SK-N-SH treated with all-trans-retinoic acid at 6 μM for 48 hours (cell line): ENCODE data around the gene SPACA6.

Source experiments
- ARNTL ChIP-seq: fragments of 450-650 bp; formaldehyde crosslinking; IDR thresholded peaks from 2 replicates; pipeline ENCODE4 v1.5.0; 2020; ENCODE audit warnings: low read depth, mild to moderate bottlenecking, moderate library complexity, borderline replicate concordance
- BACH2 ChIP-seq: fragments of 250-450 bp; sonication (Bioruptor Pico); IDR thresholded peaks from 2 replicates; pipeline ENCODE4 v1.9.0; 2021; ENCODE audit warnings: mild to moderate bottlenecking, borderline replicate concordance
- CSDC2 ChIP-seq: fragments of 250-450 bp; sonication (Bioruptor Pico); IDR thresholded peaks from 2 replicates; pipeline ENCODE4 v1.5.0; 2020; ENCODE audit warnings: mild to moderate bottlenecking, moderate library complexity
- ISL1 ChIP-seq: fragments of 250-450 bp; sonication (Bioruptor Pico); IDR thresholded peaks from 2 replicates; pipeline ENCODE4 v2.1.2; 2022; ENCODE audit warnings: mild to moderate bottlenecking, moderate library complexity
- OSR1 ChIP-seq: fragments of 250-450 bp; sonication (Bioruptor Pico); IDR thresholded peaks from 2 replicates; pipeline ENCODE4 v1.8.0; 2022; ENCODE audit warnings: moderate library complexity, mild to moderate bottlenecking, inconsistent platforms
- RARB ChIP-seq: fragments of 250-450 bp; sonication (Bioruptor Pico); IDR thresholded peaks from 2 replicates; pipeline ENCODE4 v1.8.0; 2021; ENCODE audit warnings: mild to moderate bottlenecking, moderate library complexity
- TOX ChIP-seq: fragments of 250-450 bp; sonication (Bioruptor Pico); IDR thresholded peaks from 2 replicates; pipeline ENCODE4 v1.8.0; 2021; ENCODE audit warnings: mild to moderate bottlenecking, moderate library complexity, borderline replicate concordance
- TF ChIP-seq, protein P1 (sequence below): fragments of 250-450 bp; sonication (Bioruptor Pico); IDR thresholded peaks from 2 replicates; pipeline ENCODE4 v1.5.0; 2020; ENCODE audit warnings: mild to moderate bottlenecking, moderate library complexity
- TF ChIP-seq, protein P2 (sequence below): fragments of 250-450 bp; sonication (Bioruptor Pico); IDR thresholded peaks from 2 replicates; pipeline ENCODE4 v1.5.1; 2020; ENCODE audit warnings: low read depth, mild to moderate bottlenecking, moderate library complexity

DNA sequence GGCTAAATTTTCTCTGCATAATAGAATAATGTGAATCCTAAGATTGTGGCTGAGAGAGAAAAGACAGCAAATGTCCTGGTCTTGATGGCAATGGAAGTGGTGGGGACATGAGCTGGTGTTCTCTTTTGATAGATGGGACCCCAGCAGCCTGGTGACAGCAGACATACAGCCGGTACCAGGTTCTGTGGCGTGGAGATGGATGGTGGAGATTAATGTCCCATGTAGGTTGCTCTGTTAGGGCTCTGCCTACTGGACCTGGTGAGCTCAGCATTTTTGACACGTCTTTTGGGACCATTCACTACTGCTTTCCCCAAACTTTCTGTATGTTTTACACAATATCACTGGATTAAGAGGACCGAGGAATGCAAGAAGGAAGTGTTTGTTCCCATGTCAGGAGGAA lies 38.3 kb upstream of the SPACA6 start:
- TF ChIP-seq ARNTL (CRISPR knock-in tag) = no peak
- TF ChIP-seq, protein P1, sequence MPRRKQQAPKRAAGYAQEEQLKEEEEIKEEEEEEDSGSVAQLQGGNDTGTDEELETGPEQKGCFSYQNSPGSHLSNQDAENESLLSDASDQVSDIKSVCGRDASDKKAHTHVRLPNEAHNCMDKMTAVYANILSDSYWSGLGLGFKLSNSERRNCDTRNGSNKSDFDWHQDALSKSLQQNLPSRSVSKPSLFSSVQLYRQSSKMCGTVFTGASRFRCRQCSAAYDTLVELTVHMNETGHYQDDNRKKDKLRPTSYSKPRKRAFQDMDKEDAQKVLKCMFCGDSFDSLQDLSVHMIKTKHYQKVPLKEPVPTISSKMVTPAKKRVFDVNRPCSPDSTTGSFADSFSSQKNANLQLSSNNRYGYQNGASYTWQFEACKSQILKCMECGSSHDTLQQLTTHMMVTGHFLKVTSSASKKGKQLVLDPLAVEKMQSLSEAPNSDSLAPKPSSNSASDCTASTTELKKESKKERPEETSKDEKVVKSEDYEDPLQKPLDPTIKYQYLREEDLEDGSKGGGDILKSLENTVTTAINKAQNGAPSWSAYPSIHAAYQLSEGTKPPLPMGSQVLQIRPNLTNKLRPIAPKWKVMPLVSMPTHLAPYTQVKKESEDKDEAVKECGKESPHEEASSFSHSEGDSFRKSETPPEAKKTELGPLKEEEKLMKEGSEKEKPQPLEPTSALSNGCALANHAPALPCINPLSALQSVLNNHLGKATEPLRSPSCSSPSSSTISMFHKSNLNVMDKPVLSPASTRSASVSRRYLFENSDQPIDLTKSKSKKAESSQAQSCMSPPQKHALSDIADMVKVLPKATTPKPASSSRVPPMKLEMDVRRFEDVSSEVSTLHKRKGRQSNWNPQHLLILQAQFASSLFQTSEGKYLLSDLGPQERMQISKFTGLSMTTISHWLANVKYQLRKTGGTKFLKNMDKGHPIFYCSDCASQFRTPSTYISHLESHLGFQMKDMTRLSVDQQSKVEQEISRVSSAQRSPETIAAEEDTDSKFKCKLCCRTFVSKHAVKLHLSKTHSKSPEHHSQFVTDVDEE (CRISPR knock-in tag) = no peak
- TF ChIP-seq BACH2 (CRISPR knock-in tag) = no peak
- TF ChIP-seq CSDC2 (CRISPR knock-in tag) = no peak
- no peak for TF ChIP-seq OSR1 (CRISPR knock-in tag)
- no peak for TF ChIP-seq RARB (CRISPR knock-in tag)
- no peak for TF ChIP-seq TOX (CRISPR knock-in tag)
- no peak for TF ChIP-seq ISL1 (CRISPR knock-in tag)
- TF ChIP-seq, protein P2, sequence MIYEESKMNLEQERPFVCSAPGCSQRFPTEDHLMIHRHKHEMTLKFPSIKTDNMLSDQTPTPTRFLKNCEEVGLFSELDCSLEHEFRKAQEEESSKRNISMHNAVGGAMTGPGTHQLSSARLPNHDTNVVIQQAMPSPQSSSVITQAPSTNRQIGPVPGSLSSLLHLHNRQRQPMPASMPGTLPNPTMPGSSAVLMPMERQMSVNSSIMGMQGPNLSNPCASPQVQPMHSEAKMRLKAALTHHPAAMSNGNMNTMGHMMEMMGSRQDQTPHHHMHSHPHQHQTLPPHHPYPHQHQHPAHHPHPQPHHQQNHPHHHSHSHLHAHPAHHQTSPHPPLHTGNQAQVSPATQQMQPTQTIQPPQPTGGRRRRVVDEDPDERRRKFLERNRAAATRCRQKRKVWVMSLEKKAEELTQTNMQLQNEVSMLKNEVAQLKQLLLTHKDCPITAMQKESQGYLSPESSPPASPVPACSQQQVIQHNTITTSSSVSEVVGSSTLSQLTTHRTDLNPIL (CRISPR knock-in tag) = no peak
